Activated T-cell treated with anti-CD3 and anti-CD28 coated beads for 48 hours (primary cell): ENCODE results near the gene MPPED1.
A peak's percentile ranks its signal among the peaks of the same experiment; 100 is the strongest.

Experiments used
- DNase-seq: peaks from one replicate; pipeline ENCODE4 v3.0.0-alpha.2; 2020; ENCODE audit warnings: low read depth

Gene MPPED1

GRCh38 chr22:43411869-43412807 lies at the start of gene MPPED1:
Gene MPPED1 (plus strand): TSS chr22:43412014. CDS start chr22:43424986, 12,972 bp downstream.
- DNase-seq = no peak

GRCh38 chr22:43363315-43364168 lies 48.3 kb upstream of the MPPED1 start:
- DNase-seq = no peak

GRCh38 chr22:43364169-43364435 lies 47.7 kb upstream of the MPPED1 start:
- DNase-seq = no peak

GRCh38 chr22:43365715-43366440 lies 45.9 kb upstream of the MPPED1 start:
- no peak for DNase-seq

GRCh38 chr22:43370036-43370435 lies 41.8 kb upstream of the MPPED1 start:
- no peak for DNase-seq

- DNase-seq = no peak
These were observed 35.8 kb upstream of the MPPED1 start for GRCh38 chr22:43375951-43376455.

GRCh38 chr22:43376765-43377547 lies 34.9 kb upstream of the MPPED1 start:
- DNase-seq = peak; percentile 18

GRCh38 chr22:43377548-43377895 lies 34.3 kb upstream of the MPPED1 start:
- DNase-seq = no peak

GRCh38 chr22:43377896-43378704 lies 33.7 kb upstream of the MPPED1 start:
- DNase-seq = no peak

- DNase-seq = no peak
These were observed 30.1 kb upstream of the MPPED1 start for GRCh38 chr22:43381693-43382092.

GRCh38 chr22:43384863-43385262 lies 27.0 kb upstream of the MPPED1 start:
- DNase-seq = no peak

GRCh38 chr22:43385770-43386641 lies 25.8 kb upstream of the MPPED1 start:
- DNase-seq = peak; percentile 74

- no peak for DNase-seq
These were observed 24.0 kb upstream of the MPPED1 start for GRCh38 chr22:43387815-43388214.

- DNase-seq = peak; percentile 66
These were observed 23.4 kb upstream of the MPPED1 start for GRCh38 chr22:43388420-43388851.

GRCh38 chr22:43389227-43389836 lies 22.5 kb upstream of the MPPED1 start:
- DNase-seq = no peak

GRCh38 chr22:43390166-43390565 lies 21.6 kb upstream of the MPPED1 start:
- no peak for DNase-seq

- DNase-seq = no peak
These were observed 20.9 kb upstream of the MPPED1 start for GRCh38 chr22:43390872-43391271.

GRCh38 chr22:43391306-43391705 lies 20.5 kb upstream of the MPPED1 start:
- no peak for DNase-seq

GRCh38 chr22:43392385-43392989 lies 19.3 kb upstream of the MPPED1 start:
- no peak for DNase-seq
